ENCODE measurements around the gene USP9X. TPM values are rescaled to one million over a fixed set of nuclear protein-coding genes. Genes with fewer than 3 reads are reported as not detected.

Gene USP9X
- total and polyA plus RNA-seq, 4 experiments from 2014 or later, result 12.9 to 78.2 (median 53.4) TPM

Other genes with a start within 250 kb of the USP9X start
- 100 to 1,000 TPM; 318 to 320 TPM for gene DDX3X, start 248.7 kb downstream of the USP9X start, total RNA-seq
- gene DDX3X, start 248.7 kb downstream of the USP9X start, polyA plus RNA-seq, result 100 to 1,000 TPM; 256 to 257 TPM